Forelimb muscle (tissue), 1 donor: ENCODE results near the gene CCDC77. TPM values are rescaled to one million over a fixed set of nuclear protein-coding genes. Genes with fewer than 3 reads are reported as not detected.
"Not testable (repeated sequence)": the region's sequence is repeated elsewhere in the genome, so short reads cannot be mapped to it uniquely, and the experiment has no call there.

Experiments used
- DNase-seq: peaks from one replicate; pipeline ENCODE4 v3.0.0-alpha.2; 2013; ENCODE audit warnings: low read depth
- polyA plus RNA-seq: library from polyadenylated mRNA; unstranded; fragments of 120-200 nt; gene quantifications from one replicate; pipeline ENCODE4 v1.2.1, GENCODE V29; 2013; ENCODE audit not compliant: insufficient read length

Gene CCDC77
- 9.7 TPM for polyA plus RNA-seq

DNA sequence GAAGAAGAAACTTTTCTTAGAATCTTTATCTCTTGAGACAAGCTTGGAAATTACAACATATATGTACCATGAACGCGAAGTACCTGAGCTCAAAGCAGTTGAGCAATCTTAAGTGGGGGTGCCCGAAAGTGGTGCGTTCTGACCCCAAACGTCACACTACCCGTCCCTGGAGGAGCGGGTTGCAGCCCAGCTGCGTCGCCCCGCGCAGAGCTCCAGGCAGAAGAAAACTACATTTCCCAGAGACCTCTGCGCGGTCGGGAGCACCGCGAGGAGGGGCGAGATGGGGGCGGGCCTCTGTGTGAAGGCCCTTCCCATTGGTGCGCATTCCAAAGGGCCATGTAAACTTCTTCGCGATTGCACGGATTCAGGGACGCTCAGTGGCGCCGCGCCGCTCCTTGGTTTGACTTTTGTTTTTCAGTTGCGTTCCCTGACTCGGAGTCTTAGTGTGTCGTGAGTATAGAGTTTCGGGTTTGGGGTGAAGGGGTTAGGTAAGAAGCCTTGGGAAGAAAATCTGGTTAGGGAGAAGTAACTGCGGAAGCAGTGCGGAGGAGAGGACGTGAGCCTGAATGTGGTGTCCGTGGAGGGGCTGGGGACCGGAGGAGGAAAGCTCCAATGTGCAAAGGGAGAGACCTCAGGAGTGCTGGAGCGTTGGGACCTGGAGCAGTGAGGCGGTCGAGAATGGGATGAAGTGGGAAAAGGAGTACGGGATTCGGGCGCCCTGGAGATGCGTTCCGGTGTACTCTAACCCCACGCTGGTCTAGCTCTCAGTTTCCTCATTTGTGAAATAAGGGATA lies at the start of gene CCDC77:
Gene CCDC77, plus strand, starts transcription at position 410 of the 794 bp plus-strand sequence. CDS start 7,740 bp downstream, outside the sequence.
- DNase-seq: peak; percentile 84

DNA sequence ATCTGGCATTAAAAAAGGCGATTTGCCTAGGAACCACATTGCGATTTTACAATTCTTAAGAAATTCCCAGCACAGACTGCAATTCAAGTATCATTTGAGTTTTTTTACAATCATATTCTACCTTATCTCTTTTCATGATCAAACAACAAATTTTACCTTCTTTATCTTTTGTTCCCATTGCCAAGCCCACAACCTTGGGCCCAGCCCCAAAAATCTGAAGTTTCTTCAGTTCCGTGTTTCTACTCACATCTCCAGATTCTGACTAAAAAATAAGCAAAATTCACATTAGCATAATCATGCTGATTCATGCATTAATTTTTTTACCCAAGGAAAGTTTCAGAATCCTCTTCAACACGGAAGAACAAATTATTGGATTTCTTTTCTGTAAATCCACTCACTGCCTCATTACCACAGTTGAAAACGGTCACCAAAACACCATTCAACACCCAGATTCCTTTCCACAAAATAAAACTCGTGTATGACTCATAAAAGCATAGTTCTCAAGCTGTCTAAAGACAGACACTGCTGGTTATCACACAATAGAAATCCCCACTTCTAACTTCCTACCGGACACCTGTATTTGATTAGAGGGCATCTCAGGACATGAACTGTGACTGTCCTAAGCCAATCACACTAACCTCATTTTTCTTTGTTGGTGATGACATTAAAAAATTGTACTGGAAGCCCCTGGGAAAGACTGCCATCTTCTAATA lies 45.0 kb upstream of the CCDC77 start:
- no peak for DNase-seq

DNA sequence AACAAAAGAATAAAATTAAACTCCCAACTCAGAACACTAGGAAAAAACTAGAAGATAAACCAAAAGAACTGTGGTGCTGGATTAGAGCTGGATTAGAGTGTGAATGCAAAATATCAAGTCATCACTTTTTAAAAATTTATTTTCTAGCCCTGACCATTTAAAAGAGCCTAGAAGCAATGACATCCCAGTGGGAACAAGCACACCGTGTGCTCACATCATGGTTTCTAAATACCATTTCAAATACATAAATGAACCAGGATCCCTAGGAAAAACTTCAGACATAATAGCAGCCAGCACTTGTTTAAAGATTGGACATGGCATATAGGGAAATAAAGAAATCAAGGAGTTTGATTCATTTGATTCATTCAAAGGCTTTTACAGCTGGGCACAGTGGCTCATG lies 42.4 kb upstream of the CCDC77 start:
- DNase-seq: no peak

DNA sequence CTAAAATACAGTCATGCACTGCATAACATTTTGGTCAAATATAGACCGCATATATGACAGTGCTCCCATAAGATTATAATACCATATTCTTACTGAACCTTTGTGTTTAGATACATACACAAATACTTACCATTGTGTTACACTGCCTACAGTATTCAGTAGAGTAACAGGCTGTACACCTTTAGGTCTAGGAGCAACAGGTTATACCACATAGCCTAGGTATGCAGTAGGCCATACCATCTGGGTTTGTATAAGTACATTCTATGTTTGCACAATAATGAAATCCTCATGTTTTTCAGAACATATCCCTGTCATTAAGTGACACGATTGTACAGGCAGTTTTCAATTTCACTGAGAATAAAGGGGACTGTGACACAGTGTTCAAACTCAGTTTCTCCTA lies 34.6 kb upstream of the CCDC77 start:
- no peak for DNase-seq

DNA sequence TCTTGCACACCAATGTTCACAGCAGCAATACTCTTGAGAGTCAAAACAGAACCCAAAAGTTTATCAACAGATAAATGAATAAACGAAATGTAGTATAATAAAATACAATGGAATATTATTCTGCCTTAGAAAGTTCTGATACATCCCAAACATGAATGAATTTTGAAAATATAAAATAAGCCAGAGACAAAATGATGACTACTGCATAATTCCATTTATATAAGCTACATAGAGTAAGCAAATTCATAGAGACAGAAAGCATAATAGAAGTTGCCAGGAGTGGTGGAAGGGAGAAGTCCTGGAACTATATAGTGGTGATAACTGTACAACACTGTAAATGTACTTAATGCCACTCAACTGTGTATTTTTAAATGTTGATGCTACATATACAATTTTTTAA lies 33.5 kb upstream of the CCDC77 start:
- no peak for DNase-seq

DNA sequence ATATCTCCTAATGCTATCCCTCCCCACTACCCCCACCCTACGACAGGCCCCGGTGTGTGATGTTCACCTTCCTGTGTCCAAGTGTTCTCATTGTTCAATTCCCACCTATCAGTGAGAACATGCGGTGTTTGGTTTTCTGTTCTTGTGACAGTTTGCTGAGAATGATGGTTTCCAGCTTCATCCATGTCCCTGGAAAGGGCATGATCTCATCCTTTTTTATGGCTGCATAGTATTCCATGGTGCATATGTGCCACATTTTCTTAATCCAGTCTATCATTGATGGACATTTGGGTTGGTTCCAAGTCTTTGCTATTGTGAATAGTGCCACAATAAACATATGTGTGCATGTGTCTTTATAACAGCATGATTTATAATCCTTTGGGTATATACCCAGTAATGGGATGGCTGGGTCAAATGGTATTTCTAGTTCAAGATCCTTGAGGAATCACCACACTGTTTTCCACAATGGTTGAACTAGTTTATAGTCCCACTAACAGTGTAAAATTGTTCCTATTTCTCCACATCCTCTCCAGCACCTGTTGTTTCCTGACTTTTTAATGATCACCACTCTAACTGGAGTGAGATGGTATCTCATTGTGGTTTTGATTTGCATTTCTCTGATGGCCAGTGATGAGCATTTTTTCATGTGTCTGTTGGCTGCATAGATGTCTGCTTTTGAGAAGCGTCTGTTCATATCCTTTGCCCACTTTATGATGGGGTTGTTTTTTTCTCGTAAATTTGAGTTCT lies 30.5 kb upstream of the CCDC77 start:
- DNase-seq: not testable (repeated sequence)

DNA sequence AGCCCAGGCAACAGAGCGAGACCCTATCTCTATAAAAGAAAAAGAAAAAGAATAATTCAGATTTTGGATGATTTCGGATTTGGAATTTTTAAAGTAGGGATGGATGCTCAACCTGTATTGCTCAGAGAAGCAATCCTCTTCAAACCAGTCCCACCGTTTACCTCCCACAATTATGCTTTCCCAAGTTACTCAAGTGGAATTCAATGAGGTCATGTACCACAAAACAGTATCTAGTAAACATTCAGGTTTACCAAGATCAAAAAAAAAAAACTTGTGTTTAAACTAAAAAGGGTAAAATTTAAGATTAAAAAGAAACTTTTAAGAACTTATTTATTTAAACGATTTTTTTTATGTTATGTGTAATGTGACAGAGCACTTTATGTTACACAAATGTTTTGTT lies 14.8 kb upstream of the CCDC77 start:
- no peak for DNase-seq

DNA sequence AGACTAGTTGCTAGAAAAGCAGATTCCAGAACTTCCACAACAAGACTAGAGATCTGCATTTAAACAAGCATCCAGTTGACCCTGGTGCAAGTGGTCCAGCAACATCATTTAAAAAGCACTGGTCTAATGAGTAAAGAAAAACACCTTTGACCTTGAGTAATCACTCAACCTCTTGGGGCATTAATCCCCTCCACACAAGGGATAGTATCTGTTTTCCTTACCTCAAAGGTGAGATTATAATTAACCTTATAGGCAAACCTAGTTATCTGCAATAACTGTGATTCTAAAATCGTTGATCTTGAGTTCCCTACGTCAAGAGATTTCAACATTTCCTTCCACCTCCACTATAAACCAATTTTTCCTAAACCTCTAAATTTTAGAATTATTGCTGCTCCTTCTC lies 13.4 kb upstream of the CCDC77 start:
- DNase-seq: no peak

DNA sequence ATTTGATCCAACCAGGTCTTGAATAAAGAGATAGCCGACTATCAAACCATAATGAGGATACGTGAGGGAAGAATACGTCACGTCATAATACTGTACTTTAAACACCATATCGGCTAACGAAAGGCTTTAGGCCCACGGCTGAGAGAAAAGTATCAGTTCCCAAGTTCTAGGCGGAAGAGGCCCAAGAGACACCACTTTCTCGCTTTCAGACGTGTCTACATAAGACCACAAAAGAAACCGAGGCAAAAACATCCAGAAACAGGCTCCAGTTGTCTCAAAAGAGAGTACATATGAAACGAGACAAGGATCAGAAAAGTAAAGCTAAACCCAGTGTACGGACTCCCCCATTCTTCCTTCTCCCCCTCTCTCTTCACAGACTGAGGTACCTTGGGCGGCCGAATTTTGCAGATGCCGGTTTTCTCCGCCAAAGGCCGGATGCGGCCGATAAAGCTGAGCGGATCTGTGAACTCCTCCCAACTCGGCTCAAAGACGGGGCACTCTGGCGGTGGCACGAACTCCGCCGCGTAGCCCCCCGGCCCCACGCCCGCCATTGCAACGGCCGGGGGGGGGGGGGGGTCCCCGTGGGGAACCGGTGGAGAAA lies 12.8 kb upstream of the CCDC77 start:
- DNase-seq: no peak

DNA sequence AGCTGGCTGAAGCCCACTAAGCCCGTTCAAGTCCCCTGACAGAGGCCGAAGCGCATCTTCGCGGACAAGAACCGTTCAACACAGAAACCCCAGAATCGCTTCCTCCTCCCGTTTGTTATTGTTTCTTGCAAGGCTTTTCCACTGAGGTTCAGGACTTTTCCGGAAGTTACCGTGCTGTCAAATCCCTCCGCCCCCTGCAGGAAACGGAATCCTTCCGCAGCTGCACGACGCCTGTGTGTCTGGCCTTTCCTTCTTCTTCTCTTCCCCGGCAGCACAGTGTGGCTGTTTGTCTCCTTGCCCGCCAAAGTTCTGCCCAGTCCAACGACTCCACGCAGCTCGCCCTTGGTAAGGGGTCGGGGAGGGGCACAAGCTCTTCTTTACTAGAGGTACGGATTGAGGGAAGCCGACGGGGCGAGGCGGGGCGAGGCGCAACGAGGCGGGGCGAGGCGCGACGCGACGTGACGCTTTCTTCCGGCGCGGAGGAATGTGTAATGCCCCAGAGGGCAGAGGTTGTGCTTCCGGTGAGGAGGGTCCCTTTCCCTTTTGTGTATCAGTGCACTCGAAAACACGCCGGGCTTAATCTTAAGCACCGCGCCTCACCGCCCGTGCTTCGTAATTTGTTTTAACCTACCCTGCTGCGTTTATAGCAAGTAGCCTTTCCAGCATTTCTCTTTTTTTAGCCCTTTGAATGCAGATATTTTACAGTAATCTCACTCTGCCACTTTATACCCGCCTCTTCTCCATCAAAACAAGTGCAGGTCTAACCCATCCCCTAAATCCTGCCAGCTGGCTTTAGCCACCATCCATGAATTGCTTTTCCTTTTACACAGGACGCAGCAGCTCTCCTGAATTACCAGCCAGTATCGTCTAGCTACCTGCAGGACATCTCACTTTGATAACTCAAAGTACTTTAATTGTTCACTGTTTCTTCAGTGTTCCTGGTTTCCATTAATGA lies 12.0 kb upstream of the CCDC77 start, which contains the start of gene KDM5A:
Gene KDM5A, minus strand, starts transcription at position 179 of the 955 bp plus-strand sequence. CDS start 229 bp downstream, outside the sequence.
- peak; percentile 87 for DNase-seq

DNA sequence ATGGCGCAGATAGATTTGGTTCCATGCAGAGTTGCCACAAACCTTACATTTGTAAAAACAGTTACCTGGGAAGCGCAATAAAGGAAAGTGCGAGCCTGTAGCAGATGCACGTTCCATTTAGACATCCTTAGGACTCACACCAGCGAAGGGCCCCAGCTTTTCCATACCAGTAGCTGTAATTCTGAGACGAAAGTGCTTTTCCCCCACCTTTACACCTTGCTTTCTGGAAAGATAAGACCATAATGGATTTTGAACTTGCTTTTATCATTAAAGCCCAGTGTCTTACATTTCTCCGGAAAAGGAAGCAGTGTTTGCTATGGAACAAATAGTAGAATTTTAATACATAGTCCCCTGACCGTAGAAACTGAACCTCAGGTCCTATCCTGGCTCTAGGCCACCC lies 616 bp upstream of the CCDC77 start:
- DNase-seq: no peak

DNA sequence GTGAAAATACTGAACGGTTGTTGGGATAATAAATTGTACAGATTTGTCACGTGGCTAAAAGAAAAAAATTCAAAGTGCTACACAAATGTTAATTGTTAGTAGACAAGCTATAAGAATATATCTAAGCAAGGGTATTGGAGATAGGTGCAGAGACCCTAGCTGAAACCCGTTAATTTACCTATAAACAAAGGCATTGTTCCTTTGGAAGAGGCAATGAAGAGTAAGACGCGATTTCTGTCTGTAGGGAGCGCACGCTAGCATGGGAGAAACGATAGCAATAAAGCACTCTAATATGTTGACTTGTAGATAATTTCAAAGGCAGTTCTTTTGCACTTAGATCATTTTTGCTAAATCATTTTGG lies 565 bp downstream of the CCDC77 start:
- DNase-seq: no peak

DNA sequence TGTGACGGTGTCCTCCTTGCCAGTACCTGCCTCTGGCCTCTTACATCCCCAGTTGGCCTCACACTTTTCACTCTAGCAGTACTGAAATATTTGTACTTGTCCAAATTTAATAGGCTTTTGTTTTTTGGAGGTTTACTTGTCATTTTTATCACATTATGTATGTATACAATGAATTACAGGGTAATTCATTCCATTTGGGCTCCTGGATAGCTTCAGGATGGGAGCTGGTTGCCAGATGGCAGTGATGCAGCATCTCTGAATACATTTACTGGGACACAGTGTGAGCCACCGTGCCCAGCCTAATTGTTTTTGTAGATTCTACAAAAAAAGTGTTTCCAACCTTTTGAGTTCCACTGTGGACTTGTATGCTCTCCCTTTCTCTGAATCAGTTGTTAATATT lies 13.4 kb downstream of the CCDC77 start:
- no peak for DNase-seq

DNA sequence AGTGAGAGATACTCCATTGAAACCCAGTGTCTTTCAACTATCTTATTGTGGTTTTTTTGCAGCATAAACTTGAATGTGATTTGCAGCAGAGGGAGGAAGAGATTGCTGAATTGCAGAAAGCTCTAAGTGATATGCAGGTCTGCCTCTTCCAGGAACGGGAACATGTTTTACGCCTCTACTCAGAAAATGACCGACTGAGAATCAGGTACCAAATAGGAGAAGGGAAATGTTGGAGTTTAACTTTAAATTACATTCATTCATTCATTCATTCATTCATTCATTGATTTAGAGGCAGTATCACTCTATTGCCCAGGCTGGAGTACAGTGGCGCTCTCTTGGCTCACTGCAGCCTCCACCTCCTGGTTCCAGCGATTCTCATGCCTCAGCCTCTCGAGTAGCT lies 17.0 kb downstream of the CCDC77 start:
- DNase-seq: no peak

DNA sequence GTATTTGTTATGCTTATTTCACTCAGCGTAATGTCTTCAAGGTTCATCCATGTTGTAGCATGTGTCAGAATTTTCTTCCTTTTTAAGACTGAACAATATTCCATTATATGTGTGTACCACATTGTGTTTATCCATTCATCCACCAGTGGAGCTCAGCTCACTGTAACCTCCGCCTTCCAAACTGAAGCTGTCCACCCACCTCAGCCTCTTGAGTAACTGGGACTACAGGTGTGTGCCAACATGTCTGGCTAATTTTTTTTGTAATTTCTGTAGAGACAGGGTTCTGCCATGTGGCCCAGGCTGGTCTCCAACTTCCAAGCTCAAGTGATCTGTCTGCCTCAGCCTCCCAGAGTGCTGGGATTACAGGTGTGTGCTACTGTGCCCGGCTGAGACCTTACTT lies 21.1 kb downstream of the CCDC77 start:
- no peak for DNase-seq

DNA sequence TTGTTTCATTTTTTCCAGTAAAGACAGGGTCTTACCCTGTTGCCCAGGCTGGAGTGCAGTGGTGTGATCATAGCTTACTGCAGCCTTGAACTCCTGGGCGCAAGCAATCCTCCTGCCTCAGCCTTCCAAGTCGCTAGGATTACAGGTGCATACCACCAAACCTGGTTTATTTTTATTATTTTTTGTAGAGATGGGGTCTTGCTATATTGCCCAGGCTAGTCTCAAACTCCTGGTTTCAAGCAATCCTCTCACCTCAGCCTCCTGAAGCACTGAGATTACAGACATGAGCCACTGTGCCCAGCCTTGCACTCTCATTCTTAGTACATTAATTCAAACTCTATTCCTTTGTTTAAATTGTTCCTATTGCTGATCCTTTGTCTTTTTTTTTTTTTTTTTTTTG lies 34.3 kb downstream of the CCDC77 start:
- DNase-seq: not testable (repeated sequence)

DNA sequence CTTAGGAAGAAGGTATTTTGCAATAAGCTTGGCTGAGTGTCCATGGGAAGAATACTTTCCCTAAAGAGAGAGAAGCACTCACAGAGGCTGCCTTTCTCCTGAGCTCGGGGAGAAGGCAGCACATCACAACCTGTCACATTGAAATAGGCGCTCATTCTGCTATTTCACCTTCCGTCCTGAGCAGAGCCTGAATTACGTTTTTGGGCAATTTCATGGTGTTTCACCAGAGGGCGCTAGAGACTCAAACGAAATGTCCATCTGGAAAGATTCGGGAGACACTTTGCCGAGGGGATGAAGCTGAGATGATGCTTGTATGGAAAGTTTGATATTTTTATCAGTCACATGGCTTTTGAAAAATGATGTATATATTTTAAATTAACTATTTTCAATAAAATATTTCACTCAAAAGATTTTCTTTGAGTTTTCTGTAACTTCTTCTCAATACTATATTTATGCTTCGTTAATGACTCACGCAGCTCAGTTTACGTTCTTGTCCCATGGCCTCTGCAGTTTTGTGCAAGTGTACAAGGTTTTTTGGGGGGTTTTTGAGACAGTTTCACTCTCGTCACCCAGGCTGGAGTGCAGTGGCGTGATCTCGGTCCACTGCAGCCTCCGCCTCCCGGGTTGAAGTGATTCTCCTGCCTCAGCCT lies 40.9 kb downstream of the CCDC77 start:
- peak; percentile 22 for DNase-seq

DNA sequence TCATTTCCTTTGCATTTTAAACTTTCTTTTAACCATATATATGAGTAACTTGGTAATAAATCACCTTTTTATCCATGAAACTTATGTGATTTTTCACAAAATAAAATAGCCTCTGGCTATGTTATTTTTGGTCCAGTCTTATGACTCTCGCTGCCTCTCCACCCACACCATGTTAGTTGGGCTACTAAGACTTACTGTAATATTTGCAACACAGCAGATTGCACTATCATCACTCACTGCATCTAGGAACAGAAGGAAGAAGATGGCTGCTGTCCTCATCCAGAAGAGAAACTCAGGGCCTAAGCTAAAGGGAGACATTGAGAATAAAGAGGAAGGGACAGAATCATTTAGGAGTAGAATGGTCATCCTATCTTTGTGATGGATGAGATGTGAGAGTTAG lies 45.7 kb downstream of the CCDC77 start:
- DNase-seq: no peak

DNA sequence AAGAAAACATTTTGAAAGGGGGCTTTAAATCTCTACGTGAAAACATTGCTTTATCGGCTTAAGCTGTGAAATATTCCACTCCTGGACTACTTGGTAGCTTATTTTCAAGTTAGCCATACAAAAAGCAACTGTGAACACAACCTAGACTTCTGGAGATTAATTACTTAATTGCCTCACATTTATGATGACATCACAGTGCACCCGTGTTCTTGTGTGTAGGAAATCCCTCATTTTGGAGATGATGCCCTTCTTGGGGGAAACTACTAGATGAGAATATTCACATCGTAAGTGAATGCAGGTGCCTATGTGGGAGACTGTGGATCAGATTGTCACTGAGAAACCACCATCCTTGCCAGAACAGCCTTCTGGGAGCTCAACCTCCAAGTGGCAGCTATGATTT lies 47.8 kb downstream of the CCDC77 start:
- DNase-seq: no peak

DNA sequence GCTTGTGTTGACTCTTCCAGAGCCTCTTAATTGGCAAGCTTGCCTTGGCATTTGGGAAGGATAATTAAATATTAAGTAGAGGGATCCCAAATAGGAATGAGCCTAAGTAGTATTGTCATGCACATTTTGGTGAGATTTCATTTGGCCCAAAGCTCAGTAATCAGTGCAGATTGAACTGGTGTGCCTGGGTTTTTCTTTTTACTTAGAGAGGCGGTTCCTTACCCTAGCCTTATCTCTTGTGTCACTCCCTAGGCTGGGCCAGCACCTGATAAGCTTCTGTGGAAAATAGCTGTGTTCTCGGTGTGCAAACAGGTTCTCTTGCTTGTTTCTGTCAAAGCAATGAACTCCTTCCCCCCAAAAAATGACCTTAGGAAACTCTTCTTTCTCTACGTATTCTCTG lies 49.0 kb downstream of the CCDC77 start:
- DNase-seq: no peak
